H9 (cell line): Measurements from ENCODE around the gene MARCHF9. TPM values are rescaled to one million over a fixed set of nuclear protein-coding genes. Genes with fewer than 3 reads are reported as not detected.

ENCODE experiments used
- DNase-seq: peaks from one replicate; pipeline ENCODE4 v3.0.0-alpha.2; 2017
- H2AFZ ChIP-seq: one replicate; pipeline ENCODE4 v1.6.1; 2013; ENCODE audit warnings: mild to moderate bottlenecking, low read length, control low read depth, moderate library complexity
- H2AK5ac ChIP-seq: 2 replicates; pipeline ENCODE4 v1.6.1; 2013; ENCODE audit warnings: low read length, control low read depth, mixed read lengths; ENCODE audit not compliant: insufficient read length
- H2BK120ac ChIP-seq: one replicate; pipeline ENCODE4 v1.6.1; 2013; ENCODE audit warnings: low read depth, mild to moderate bottlenecking, low read length, control low read depth, inconsistent platforms; ENCODE audit not compliant: poor library complexity, severe bottlenecking
- H2BK12ac ChIP-seq: 2 replicates; pipeline ENCODE4 v1.6.1; 2013; ENCODE audit warnings: low read length, control low read depth, mixed read lengths, low read depth; ENCODE audit not compliant: insufficient read length
- H2BK15ac ChIP-seq: 2 replicates; pipeline ENCODE4 v1.6.1; 2013; ENCODE audit warnings: low read depth, low read length, control low read depth
- H2BK20ac ChIP-seq: one replicate; pipeline ENCODE4 v1.6.1; 2013; ENCODE audit warnings: low read depth, mild to moderate bottlenecking, low read length, control low read depth, inconsistent platforms; ENCODE audit not compliant: poor library complexity, severe bottlenecking
- H2BK5ac ChIP-seq: 2 replicates; pipeline ENCODE4 v1.6.1; 2013; ENCODE audit warnings: low read length, control low read depth, mixed read lengths; ENCODE audit not compliant: insufficient read length
- H3K14ac ChIP-seq: 2 replicates; pipeline ENCODE4 v1.6.1; 2013; ENCODE audit warnings: low read length, control low read depth; ENCODE audit not compliant: insufficient read depth
- H3K18ac ChIP-seq: 2 replicates; pipeline ENCODE4 v1.6.1; 2013; ENCODE audit warnings: low read depth, mild to moderate bottlenecking, mixed read lengths, low read length, control low read depth; ENCODE audit not compliant: insufficient read length
- H3K23ac ChIP-seq: 2 replicates; pipeline ENCODE4 v1.6.1; 2013; ENCODE audit warnings: low read length, control low read depth, mixed read lengths, low read depth; ENCODE audit not compliant: insufficient read length
- H3K23me2 ChIP-seq: 2 replicates; pipeline ENCODE4 v1.6.1; 2013; ENCODE audit warnings: low read depth, mild to moderate bottlenecking, mixed read lengths, low read length, control low read depth; ENCODE audit not compliant: insufficient read length, poor library complexity, severe bottlenecking
- H3K27ac ChIP-seq: 2 replicates; pipeline ENCODE4 v1.5.1; 2013; ENCODE audit warnings: low read length, control low read depth, mixed read lengths, low read depth; ENCODE audit not compliant: insufficient read length
- H3K27me3 ChIP-seq: 2 replicates; pipeline ENCODE4 v1.6.1; 2013; ENCODE audit warnings: low read length, control low read depth, inconsistent platforms; ENCODE audit not compliant: insufficient read depth
- H3K4ac ChIP-seq: 2 replicates; pipeline ENCODE4 v1.6.1; 2013; ENCODE audit warnings: low read depth, mild to moderate bottlenecking, control low read depth, inconsistent platforms, low read length, moderate library complexity
- H3K4me1 ChIP-seq: 2 replicates; pipeline ENCODE4 v1.6.1; 2013; ENCODE audit warnings: low read length, control low read depth, inconsistent platforms; ENCODE audit not compliant: insufficient read depth
- H3K4me2 ChIP-seq: 2 replicates; pipeline ENCODE4 v1.6.1; 2013; ENCODE audit warnings: low read length, control low read depth, mixed read lengths; ENCODE audit not compliant: insufficient read length, insufficient read depth
- H3K56ac ChIP-seq: 2 replicates; pipeline ENCODE4 v1.6.1; 2013; ENCODE audit warnings: low read depth, mild to moderate bottlenecking, mixed read lengths, low read length, control low read depth; ENCODE audit not compliant: insufficient read length
- H3K79me1 ChIP-seq: 2 replicates; pipeline ENCODE4 v1.6.1; 2013; ENCODE audit warnings: low read depth, mild to moderate bottlenecking, moderate library complexity, low read length, control low read depth, inconsistent platforms; ENCODE audit not compliant: insufficient read depth, poor library complexity, severe bottlenecking
- H3K79me2 ChIP-seq: 2 replicates; pipeline ENCODE4 v1.6.1; 2013; ENCODE audit warnings: low read length, control low read depth, inconsistent platforms; ENCODE audit not compliant: insufficient read depth
- H3K9ac ChIP-seq: 2 replicates; pipeline ENCODE4 v1.6.1; 2013; ENCODE audit warnings: low read length, control low read depth, mixed read lengths; ENCODE audit not compliant: insufficient read length; ENCODE audit errors: extremely low read depth
- H3K9me3 ChIP-seq: one replicate; pipeline ENCODE4 v1.6.1; 2013; ENCODE audit warnings: low read depth, low read length, inconsistent platforms; ENCODE audit not compliant: control insufficient read depth
- H3T11ph ChIP-seq: one replicate; pipeline ENCODE4 v1.6.1; 2013; ENCODE audit warnings: mild to moderate bottlenecking, low read length, control low read depth, inconsistent platforms
- H4K20me1 ChIP-seq: one replicate; pipeline ENCODE4 v1.6.1; 2013; ENCODE audit not compliant: control insufficient read depth, insufficient read length, insufficient read depth
- H4K5ac ChIP-seq: 2 replicates; pipeline ENCODE4 v1.6.1; 2013; ENCODE audit warnings: low read depth, mild to moderate bottlenecking, mixed read lengths, low read length, control low read depth; ENCODE audit not compliant: insufficient read length
- H4K8ac ChIP-seq: replicated peaks from 2 replicates; pipeline ENCODE4 v1.6.1; 2013; ENCODE audit warnings: low read length, control low read depth, mixed read lengths, low read depth; ENCODE audit not compliant: insufficient read length
- H4K91ac ChIP-seq: 2 replicates; pipeline ENCODE4 v1.6.1; 2013; ENCODE audit warnings: low read depth, mild to moderate bottlenecking, moderate library complexity, mixed read lengths, low read length, control low read depth; ENCODE audit not compliant: insufficient read length
- H3K27ac Mint-ChIP-seq, 3 experiments: 2 replicates in 2 of 3; 3 replicates in 1 of 3; pipeline ENCODE4 v1.8.0; 2020 to 2021; ENCODE audit warnings: mixed read lengths in 3 of 3, mild to moderate bottlenecking in 1 of 3, moderate library complexity in 1 of 3
- H3K27me3 Mint-ChIP-seq: 2 replicates; pipeline ENCODE4 v1.8.0; 2021; ENCODE audit warnings: low read depth, mild to moderate bottlenecking, moderate library complexity, mixed read lengths
- H3K36me3 Mint-ChIP-seq, 3 experiments: 2 replicates in 2 of 3; 3 replicates in 1 of 3; pipeline ENCODE4 v1.8.0; 2020 to 2021; ENCODE audit warnings: low read depth in 3 of 3, mixed read lengths in 3 of 3; ENCODE audit not compliant: insufficient read depth in 1 of 3
- H3K4me1 Mint-ChIP-seq, 2 experiments: 2 replicates each; pipeline ENCODE4 v1.8.0; 2020; ENCODE audit warnings: mixed read lengths in 2 of 2
- H3K4me3 Mint-ChIP-seq, 2 experiments: 2 replicates in 1 of 2; 3 replicates in 1 of 2; pipeline ENCODE4 v1.8.0; 2020 to 2021; ENCODE audit warnings: mild to moderate bottlenecking in 2 of 2, mixed read lengths in 2 of 2, moderate library complexity in 1 of 2
- H3K9me3 Mint-ChIP-seq, 2 experiments: 2 replicates in 1 of 2; 3 replicates in 1 of 2; pipeline ENCODE4 v1.8.0; 2020; ENCODE audit warnings: mild to moderate bottlenecking in 2 of 2, mixed read lengths in 2 of 2, moderate library complexity in 1 of 2
- CTCF ChIP-seq: fragments of 200-600 bp; sonication (generic); conservative IDR thresholded peaks from 3 replicates; pipeline ENCODE4 v1.8.0; 2021; ENCODE audit warnings: antibody characterized with exemption, mild to moderate bottlenecking
- WGBS: extraction: QIAGEN DNeasy Blood & Tissue Kit; methylation state at CpG from one replicate; pipeline ENCODE4 v1.1.7; 2013; ENCODE audit warnings: missing lambda C conversion rate, low lambda C conversion rate, mixed read lengths; ENCODE audit not compliant: insufficient read length; ENCODE audit errors: extremely low coverage; 5-methylcytosine and 5-hydroxymethylcytosine counted together
- total RNA-seq: library from RNA; stranded (reverse); gene quantifications from 2 replicates; pipeline ENCODE4 v1.2.1, GENCODE V29; 2021

MARCHF9 gene
- total RNA-seq, 1 experiment from 2014 or later, result 20.5 TPM

DNA sequence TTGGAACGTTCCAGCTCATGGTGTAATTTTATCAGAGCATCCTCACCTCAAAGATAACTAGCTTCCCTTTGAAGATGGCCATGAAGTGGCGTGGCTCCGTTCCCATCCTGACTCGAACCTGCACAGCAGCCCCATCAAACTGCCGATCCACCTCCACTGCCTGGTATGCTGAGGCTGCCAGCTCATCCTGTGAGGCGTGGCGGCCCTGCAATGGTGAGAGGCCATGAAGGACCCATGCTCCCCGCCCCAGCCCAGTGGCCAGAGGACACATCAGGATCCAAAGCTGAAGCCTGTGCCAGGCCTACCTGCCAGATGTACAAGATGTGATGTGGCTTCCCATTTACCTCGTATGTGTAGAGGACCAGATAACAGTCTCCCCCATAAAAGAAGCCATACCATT lies 52.4 kb downstream of the MARCHF9 start:
- Histone ChIP-seq H2BK5ac (no peak overlapping the region), H3K23ac (no peak overlapping the region), H2AFZ (no peak overlapping the region), H3K27me3 (no peaks in the 10 kb centered on the region), H3K23me2 (no peaks in the 10 kb centered on the region), H4K20me1 (no peaks in the 10 kb centered on the region), H3K18ac (no peak overlapping the region), H2BK12ac (no peak overlapping the region), H2BK120ac (no peak overlapping the region), H3K14ac (no peak overlapping the region), H3K79me2 (no peaks in the 10 kb centered on the region), H4K5ac (no peak overlapping the region), H3K9ac (no peak overlapping the region), H3K79me1 (no peaks in the 10 kb centered on the region), H4K8ac (no peak overlapping the region), H3K56ac (no peak overlapping the region), H3K4me2 (no peak overlapping the region), H2BK15ac (no peak overlapping the region), H3K4ac (no peak overlapping the region), H2BK20ac (no peak overlapping the region), H3K27ac (no peak overlapping the region), H3K9me3 (no peaks in the 10 kb centered on the region), H2AK5ac (no peak overlapping the region), H3K4me1 (no peaks in the 10 kb centered on the region; the same call in 1 of the 2 replicates), H4K91ac (no peak overlapping the region), H3T11ph (no peak overlapping the region)
- Mint-ChIP-seq H3K27ac (no peak overlapping the region), H3K4me1 (peaks cover 2 to 3% of the 10 kb centered on the region in 2 experiments; a peak in 3 of 4 replicates), H3K4me3 (no peak overlapping the region), H3K9me3 (no peaks in the 10 kb centered on the region), H3K36me3 (peaks cover 0 to 11% (median 3%) of the 10 kb centered on the region in 3 experiments; a peak in 3 of 7 replicates), H3K27me3 (no peaks in the 10 kb centered on the region)
- no CpG with 5 or more reads among the region's 9 CpGs for WGBS
- no peak for DNase-seq
- TF ChIP-seq CTCF, result no peak
